ENCODE measurements around the gene GUCA2A.

Gene GUCA2A

DNA sequence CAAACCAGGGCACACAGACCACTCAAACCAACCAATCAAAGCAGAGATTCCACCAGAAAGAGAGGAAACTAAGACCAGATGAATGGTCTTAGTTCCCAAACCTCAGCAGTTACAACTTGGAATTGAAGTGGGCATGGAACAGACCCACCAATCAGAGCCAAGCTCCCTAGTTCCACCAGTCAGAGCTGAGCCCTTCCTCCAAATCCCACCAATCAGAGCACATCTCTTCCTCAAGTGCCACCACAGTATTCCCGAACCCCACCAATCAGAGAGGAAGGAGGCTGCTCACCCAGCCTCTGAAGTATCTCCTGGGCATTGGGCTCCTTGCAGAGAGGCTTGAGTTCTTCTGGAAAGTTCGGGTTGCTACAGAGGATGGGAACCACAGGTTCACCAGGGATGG lies 1.4 kb downstream of the GUCA2A start:
- no peak overlapping the region for H3K27ac ChIP-seq (ENCODE audit: extremely low read depth, low read depth, low read length)
- H3K4me3 ChIP-seq (ENCODE audit: low read depth, low read length): no peak overlapping the region
- ChIA-PET POLR2A (no interaction called here), CTCF (interaction anchor here (1.2 to 4.8 kb wide), 3 partner anchors 11 to 16 kb away, joined by 4 to 21 read pairs (median 7); no protein-coding TSS in a partner anchor)
- TF ChIP-seq ZNF514 (tag by site-specific recombination; IDR thresholded peaks at IDR 0.05) (no peak), SP2 (tag by site-specific recombination; IDR thresholded peaks at IDR 0.05) (peak; percentile 53)
- H3K9me3 ChIP-seq (ENCODE audit: control insufficient read depth, insufficient read depth, low read depth, low read length): no peaks in the 10 kb centered on the region
- no peaks in the 10 kb centered on the region for H3K36me3 ChIP-seq (ENCODE audit: control insufficient read depth in 2 of 2, insufficient read depth in 1 of 2, low read length in 2 of 2)
- H3K4me1 ChIP-seq (ENCODE audit: control insufficient read depth, insufficient read depth, low read length): peaks cover 8% of the 10 kb centered on the region; the same call in 1 of the 2 replicates

DNA sequence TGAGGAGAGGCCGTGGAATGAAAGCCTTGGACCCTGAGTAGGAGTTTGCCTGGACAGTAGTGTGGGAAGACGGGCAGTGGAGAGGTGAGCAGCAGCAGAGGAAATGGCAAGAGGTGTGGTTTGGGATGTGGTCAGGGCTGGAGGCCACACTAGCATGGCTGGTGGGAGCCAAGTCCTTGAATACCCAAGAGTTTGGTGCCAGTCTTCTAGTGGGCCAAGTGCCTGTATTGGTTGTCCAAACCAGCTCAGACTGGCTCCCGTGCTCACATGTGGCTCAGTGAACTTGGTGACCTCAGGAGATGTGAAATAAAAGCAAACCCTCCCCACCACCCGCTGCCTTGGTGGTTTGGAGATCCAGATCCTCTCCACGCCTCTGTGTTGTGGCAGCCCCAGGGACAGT lies 2.4 kb downstream of the GUCA2A start:
- CTCF ChIA-PET: interaction anchor here (1.2 to 4.8 kb wide), 3 partner anchors 11 to 15 kb away, joined by 4 to 21 read pairs (median 7); no protein-coding TSS in a partner anchor
- peaks cover 8% of the 10 kb centered on the region; the same call in 1 of the 2 replicates for H3K4me1 ChIP-seq (ENCODE audit: control insufficient read depth, insufficient read depth, low read length)

DNA sequence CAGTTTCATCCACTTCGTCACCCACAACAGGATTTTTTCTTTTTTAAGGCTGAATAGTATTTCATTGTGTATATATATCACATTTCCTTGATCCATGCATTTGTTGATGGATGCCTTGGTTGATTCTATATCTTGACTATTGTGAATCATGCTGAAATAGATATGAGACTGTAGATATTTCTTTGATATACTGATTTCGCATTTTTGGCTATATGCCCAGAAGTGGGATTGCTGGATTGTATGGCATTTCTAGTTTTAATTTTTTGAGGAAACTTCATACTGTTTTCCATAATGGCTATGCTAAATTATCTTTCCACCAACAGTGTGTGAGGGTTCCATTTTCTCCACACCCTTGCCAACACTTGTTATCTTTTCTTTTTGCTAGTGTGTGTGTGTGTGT lies 6.4 kb downstream of the GUCA2A start:
- Histone ChIP-seq H3K4me3 (ENCODE audit: low read depth, low read length) (no peak overlapping the region), H3K4me1 (ENCODE audit: control insufficient read depth, insufficient read depth, low read length) (no peaks in the 10 kb centered on the region), H3K36me3 (ENCODE audit: control insufficient read depth in 2 of 2, insufficient read depth in 1 of 2, low read length in 2 of 2) (no peaks in the 10 kb centered on the region), H3K27ac (ENCODE audit: extremely low read depth, low read depth, low read length) (no peak overlapping the region), H3K9me3 (ENCODE audit: control insufficient read depth, insufficient read depth, low read depth, low read length) (no peaks in the 10 kb centered on the region)
- ChIA-PET POLR2A (no interaction called here), CTCF (interaction anchor here (0.6 to 0.8 kb wide), 3 partner anchors 16 to 120 kb away, joined by 3 to 6 read pairs (median 5); no protein-coding TSS in a partner anchor)
- TF ChIP-seq ZNF146 (tag by site-specific recombination; IDR thresholded peaks at IDR 0.05) (peak; percentile 30; the same call in 1 of the 2 replicates), KLF10 (tag by site-specific recombination; IDR thresholded peaks at IDR 0.05) (no peak), ZNF239 (tag by site-specific recombination; IDR thresholded peaks at IDR 0.05) (no peak), ZFP3 (tag by site-specific recombination; IDR thresholded peaks at IDR 0.05; ENCODE audit: low read depth) (no peak)

More for the DNA sequence above, 2.4 kb downstream of the GUCA2A start:
- no peaks in the 10 kb centered on the region for H3K9me3 ChIP-seq (ENCODE audit: control insufficient read depth, insufficient read depth, low read depth, low read length)
- no peak overlapping the region for H3K27ac ChIP-seq (ENCODE audit: extremely low read depth, low read depth, low read length)
- TF ChIP-seq, protein P1, sequence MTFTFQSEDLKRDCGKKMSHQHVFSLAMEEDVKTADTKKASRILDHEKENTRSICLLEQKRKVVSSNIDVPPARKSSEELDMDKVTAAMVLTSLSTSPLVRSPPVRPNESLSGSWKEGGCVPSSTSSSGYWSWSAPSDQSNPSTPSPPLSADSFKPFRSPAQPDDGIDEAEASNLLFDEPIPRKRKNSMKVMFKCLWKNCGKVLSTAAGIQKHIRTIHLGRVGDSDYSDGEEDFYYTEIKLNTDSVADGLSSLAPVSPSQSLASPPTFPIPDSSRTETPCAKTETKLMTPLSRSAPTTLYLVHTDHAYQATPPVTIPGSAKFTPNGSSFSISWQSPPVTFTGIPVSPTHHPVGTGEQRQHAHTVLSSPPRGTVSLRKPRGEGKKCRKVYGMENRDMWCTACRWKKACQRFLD (tag by site-specific recombination; IDR thresholded peaks at IDR 0.05): no peak
- TF ChIP-seq KLF8 (tag by site-specific recombination; IDR thresholded peaks at IDR 0.05) (no peak), ZBTB8A (tag by site-specific recombination; IDR thresholded peaks at IDR 0.05) (no peak), ZNF350 (tag by site-specific recombination; IDR thresholded peaks at IDR 0.05) (no peak), ZSCAN16 (tag by site-specific recombination; IDR thresholded peaks at IDR 0.05) (no peak), ZNF302 (tag by site-specific recombination; IDR thresholded peaks at IDR 0.05; ENCODE audit: low read depth) (no peak), GFI1B (tag by site-specific recombination; IDR thresholded peaks at IDR 0.05) (no peak)
- TF ChIP-seq, protein P2, sequence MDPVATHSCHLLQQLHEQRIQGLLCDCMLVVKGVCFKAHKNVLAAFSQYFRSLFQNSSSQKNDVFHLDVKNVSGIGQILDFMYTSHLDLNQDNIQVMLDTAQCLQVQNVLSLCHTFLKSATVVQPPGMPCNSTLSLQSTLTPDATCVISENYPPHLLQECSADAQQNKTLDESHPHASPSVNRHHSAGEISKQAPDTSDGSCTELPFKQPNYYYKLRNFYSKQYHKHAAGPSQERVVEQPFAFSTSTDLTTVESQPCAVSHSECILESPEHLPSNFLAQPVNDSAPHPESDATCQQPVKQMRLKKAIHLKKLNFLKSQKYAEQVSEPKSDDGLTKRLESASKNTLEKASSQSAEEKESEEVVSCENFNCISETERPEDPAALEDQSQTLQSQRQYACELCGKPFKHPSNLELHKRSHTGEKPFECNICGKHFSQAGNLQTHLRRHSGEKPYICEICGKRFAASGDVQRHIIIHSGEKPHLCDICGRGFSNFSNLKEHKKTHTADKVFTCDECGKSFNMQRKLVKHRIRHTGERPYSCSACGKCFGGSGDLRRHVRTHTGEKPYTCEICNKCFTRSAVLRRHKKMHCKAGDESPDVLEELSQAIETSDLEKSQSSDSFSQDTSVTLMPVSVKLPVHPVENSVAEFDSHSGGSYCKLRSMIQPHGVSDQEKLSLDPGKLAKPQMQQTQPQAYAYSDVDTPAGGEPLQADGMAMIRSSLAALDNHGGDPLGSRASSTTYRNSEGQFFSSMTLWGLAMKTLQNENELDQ (tag by site-specific recombination; IDR thresholded peaks at IDR 0.05; ENCODE audit: low read depth): no peak
- TF ChIP-seq, protein P3, sequence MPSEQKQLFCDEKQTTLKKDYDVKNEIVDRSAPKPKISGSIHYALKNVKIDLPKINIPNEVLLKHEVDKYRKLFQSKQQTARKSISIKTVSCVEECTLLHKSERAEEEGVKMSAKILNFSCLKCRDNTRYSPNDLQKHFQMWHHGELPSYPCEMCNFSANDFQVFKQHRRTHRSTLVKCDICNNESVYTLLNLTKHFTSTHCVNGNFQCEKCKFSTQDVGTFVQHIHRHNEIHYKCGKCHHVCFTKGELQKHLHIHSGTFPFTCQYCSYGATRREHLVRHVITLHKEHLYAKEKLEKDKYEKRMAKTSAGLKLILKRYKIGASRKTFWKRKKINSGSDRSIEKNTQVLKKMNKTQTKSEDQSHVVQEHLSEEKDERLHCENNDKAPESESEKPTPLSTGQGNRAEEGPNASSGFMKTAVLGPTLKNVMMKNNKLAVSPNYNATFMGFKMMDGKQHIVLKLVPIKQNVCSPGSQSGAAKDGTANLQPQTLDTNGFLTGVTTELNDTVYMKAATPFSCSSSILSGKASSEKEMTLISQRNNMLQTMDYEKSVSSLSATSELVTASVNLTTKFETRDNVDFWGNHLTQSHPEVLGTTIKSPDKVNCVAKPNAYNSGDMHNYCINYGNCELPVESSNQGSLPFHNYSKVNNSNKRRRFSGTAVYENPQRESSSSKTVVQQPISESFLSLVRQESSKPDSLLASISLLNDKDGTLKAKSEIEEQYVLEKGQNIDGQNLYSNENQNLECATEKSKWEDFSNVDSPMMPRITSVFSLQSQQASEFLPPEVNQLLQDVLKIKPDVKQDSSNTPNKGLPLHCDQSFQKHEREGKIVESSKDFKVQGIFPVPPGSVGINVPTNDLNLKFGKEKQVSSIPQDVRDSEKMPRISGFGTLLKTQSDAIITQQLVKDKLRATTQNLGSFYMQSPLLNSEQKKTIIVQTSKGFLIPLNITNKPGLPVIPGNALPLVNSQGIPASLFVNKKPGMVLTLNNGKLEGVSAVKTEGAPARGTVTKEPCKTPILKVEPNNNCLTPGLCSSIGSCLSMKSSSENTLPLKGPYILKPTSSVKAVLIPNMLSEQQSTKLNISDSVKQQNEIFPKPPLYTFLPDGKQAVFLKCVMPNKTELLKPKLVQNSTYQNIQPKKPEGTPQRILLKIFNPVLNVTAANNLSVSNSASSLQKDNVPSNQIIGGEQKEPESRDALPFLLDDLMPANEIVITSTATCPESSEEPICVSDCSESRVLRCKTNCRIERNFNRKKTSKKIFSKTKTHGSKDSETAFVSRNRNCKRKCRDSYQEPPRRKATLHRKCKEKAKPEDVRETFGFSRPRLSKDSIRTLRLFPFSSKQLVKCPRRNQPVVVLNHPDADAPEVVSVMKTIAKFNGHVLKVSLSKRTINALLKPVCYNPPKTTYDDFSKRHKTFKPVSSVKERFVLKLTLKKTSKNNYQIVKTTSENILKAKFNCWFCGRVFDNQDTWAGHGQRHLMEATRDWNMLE (tag by site-specific recombination; conservative IDR thresholded peaks at IDR 0.05; ENCODE audit: low read depth): no peak
- POLR2A ChIA-PET: no interaction called here
- no peak overlapping the region for H3K4me3 ChIP-seq (ENCODE audit: low read depth, low read length)
- H3K36me3 ChIP-seq (ENCODE audit: control insufficient read depth in 2 of 2, insufficient read depth in 1 of 2, low read length in 2 of 2): no peaks in the 10 kb centered on the region

Measured in HEK293 (cell line).